ENCODE data around the gene LARP4B. TPM values are rescaled to one million over a fixed set of nuclear protein-coding genes. Genes with fewer than 3 reads are reported as not detected.

Gene LARP4B
- total RNA-seq, 1 experiment from 2014 or later, result 181 TPM

DNA sequence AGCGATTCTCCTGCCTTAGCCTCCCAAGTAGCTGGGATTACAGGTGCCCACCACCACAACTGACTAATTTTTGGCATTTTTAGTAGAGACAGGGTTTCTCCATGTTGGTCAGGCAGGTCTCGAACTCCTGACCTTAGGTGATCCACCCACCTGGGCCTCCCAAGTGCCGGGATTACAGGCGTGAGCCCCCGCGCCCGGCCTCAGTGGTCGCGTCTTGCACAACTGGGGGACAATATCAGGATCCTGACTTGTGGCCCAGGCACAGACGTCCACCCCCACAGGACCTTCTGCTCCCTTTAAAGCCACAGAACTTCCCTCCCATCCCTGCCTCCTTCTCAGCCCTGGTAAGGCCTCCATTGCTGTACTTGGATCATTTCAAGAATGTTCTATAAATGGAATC lies 16.8 kb upstream of the LARP4B start:
- intact Hi-C loops (cut with micrococcal nuclease; ENCODE audit: unreplicated experiment), result no loop called here
- H3K27me3 Mint-ChIP-seq (ENCODE audit: unreplicated experiment), result no peaks in the 10 kb centered on the region
- TF ChIP-seq, protein P1, sequence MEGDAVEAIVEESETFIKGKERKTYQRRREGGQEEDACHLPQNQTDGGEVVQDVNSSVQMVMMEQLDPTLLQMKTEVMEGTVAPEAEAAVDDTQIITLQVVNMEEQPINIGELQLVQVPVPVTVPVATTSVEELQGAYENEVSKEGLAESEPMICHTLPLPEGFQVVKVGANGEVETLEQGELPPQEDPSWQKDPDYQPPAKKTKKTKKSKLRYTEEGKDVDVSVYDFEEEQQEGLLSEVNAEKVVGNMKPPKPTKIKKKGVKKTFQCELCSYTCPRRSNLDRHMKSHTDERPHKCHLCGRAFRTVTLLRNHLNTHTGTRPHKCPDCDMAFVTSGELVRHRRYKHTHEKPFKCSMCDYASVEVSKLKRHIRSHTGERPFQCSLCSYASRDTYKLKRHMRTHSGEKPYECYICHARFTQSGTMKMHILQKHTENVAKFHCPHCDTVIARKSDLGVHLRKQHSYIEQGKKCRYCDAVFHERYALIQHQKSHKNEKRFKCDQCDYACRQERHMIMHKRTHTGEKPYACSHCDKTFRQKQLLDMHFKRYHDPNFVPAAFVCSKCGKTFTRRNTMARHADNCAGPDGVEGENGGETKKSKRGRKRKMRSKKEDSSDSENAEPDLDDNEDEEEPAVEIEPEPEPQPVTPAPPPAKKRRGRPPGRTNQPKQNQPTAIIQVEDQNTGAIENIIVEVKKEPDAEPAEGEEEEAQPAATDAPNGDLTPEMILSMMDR (IDR thresholded peaks at IDR 0.05; ENCODE audit: unreplicated experiment), result no peak

DNA sequence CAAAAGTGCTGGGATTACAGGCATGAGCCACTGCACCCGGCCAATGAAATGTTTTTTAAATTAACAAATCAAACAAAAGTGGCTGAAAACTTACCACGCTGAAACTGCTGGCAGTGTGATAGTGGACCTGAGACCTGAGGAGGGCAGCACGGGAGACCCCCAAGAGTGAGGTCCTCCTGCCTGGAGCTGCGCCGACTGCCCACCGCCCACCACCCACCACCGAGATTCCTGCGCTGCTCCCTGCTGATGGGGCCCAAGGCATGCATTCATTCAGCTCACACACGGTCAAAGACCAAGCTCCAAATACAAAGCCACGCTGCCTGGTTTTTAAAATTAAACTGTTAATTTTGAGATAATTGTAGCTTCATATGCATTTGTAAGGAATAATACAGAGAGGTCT lies 16.4 kb upstream of the LARP4B start:
- peaks cover 9% of the 10 kb centered on the region for H3K4me1 Mint-ChIP-seq (ENCODE audit: low read depth, unreplicated experiment)
- TF ChIP-seq, protein P1 (IDR thresholded peaks at IDR 0.05; ENCODE audit: unreplicated experiment), result no peak
- no peaks in the 10 kb centered on the region for H3K27me3 Mint-ChIP-seq (ENCODE audit: unreplicated experiment)
- no peak overlapping the region for H3K27ac Mint-ChIP-seq (ENCODE audit: unreplicated experiment)
- CTCF ChIA-PET, result no interaction called here
- H3K36me3 Mint-ChIP-seq (ENCODE audit: insufficient read depth, unreplicated experiment), result no peaks in the 10 kb centered on the region
- DNase-seq, result no peak
- H3K4me3 Mint-ChIP-seq (ENCODE audit: low read depth, unreplicated experiment), result no peak overlapping the region
- no TSS peak for BruUV-seq (replicated peaks)
- peaks cover 2% of the 10 kb centered on the region for H3K9me3 Mint-ChIP-seq (ENCODE audit: low read depth, unreplicated experiment)
- intact Hi-C loops (cut with micrococcal nuclease; ENCODE audit: unreplicated experiment), result no loop called here

More for the DNA sequence above, 16.8 kb upstream of the LARP4B start:
- Mint-ChIP-seq H3K36me3 (ENCODE audit: insufficient read depth, unreplicated experiment) (no peaks in the 10 kb centered on the region), H3K4me1 (ENCODE audit: low read depth, unreplicated experiment) (peaks cover 9% of the 10 kb centered on the region), H3K27ac (ENCODE audit: unreplicated experiment) (no peak overlapping the region), H3K9me3 (ENCODE audit: low read depth, unreplicated experiment) (peaks cover 2% of the 10 kb centered on the region), H3K4me3 (ENCODE audit: low read depth, unreplicated experiment) (no peak overlapping the region)
- no TSS peak for BruUV-seq (replicated peaks)
- CTCF ChIA-PET, result no interaction called here
- no peak for DNase-seq

DNA sequence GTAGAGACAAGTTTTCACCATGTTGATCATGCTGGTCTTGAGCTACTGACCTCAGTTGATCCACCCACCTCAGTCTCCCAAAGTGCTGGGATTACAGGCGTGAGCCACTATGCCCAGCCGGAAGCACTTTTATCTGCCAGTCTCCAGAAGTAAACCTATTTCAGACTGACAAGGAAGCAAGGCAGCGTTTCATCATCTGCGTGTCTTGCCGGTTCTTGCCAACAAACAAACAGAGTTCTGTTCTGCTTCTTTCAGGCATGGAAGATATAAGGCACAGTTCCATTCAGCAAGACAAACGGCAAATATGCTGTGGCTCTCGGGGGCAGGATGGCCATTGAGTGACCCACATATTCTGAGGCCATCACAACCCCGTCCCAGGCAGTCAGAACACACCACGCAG lies 15.5 kb upstream of the LARP4B start:
- DNase-seq, result no peak
- Mint-ChIP-seq H3K4me3 (ENCODE audit: low read depth, unreplicated experiment) (no peak overlapping the region), H3K4me1 (ENCODE audit: low read depth, unreplicated experiment) (peaks cover 9% of the 10 kb centered on the region), H3K27ac (ENCODE audit: unreplicated experiment) (no peak overlapping the region), H3K9me3 (ENCODE audit: low read depth, unreplicated experiment) (peaks cover 2% of the 10 kb centered on the region), H3K36me3 (ENCODE audit: insufficient read depth, unreplicated experiment) (no peaks in the 10 kb centered on the region), H3K27me3 (ENCODE audit: unreplicated experiment) (no peaks in the 10 kb centered on the region)
- CTCF ChIA-PET, result no interaction called here
- no TSS peak for BruUV-seq (replicated peaks)
- intact Hi-C loops (cut with micrococcal nuclease; ENCODE audit: unreplicated experiment), result no loop called here
- TF ChIP-seq, protein P1 (IDR thresholded peaks at IDR 0.05; ENCODE audit: unreplicated experiment), result no peak

DNA sequence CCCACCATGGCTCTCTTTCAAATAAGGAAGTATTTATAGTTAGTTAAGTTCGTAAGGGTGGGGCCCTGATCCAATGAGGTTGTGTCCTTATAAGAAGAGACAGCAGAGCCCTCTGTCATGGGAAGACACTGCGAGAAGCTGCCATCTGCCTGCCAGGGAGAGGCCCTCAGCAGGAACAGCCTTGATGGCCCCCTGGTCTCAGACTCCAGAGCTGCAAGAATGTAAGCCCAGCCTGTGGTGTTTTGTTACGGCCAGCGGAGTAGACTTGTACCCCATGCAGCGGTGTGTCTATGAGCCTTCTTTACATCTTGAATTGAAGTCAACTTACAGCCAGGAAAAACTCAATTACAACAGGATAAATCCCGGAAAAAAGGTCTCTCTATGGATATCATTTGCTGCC lies 14.3 kb upstream of the LARP4B start:
- DNase-seq, result no peak
- peaks cover 9% of the 10 kb centered on the region for H3K4me1 Mint-ChIP-seq (ENCODE audit: low read depth, unreplicated experiment)
- H3K4me3 Mint-ChIP-seq (ENCODE audit: low read depth, unreplicated experiment), result no peak overlapping the region
- peaks cover 2% of the 10 kb centered on the region for H3K9me3 Mint-ChIP-seq (ENCODE audit: low read depth, unreplicated experiment)
- TF ChIP-seq, protein P1 (IDR thresholded peaks at IDR 0.05; ENCODE audit: unreplicated experiment), result no peak
- no peaks in the 10 kb centered on the region for H3K27me3 Mint-ChIP-seq (ENCODE audit: unreplicated experiment)
- no TSS peak for BruUV-seq (replicated peaks)
- CTCF ChIA-PET, result no interaction called here
- no peaks in the 10 kb centered on the region for H3K36me3 Mint-ChIP-seq (ENCODE audit: insufficient read depth, unreplicated experiment)
- H3K27ac Mint-ChIP-seq (ENCODE audit: unreplicated experiment), result no peak overlapping the region
- intact Hi-C loops (cut with micrococcal nuclease; ENCODE audit: unreplicated experiment), result no loop called here

Data from Calu3 (cell line).